Measurements from ENCODE around the gene PEX7. TPM values are rescaled to one million over a fixed set of nuclear protein-coding genes. Genes with fewer than 3 reads are reported as not detected.

The PEX7 gene
- total RNA-seq, 4 donors from 2014 or later = 3.4 to 11.0 (median 7.0) TPM; not detected in 1

DNA sequence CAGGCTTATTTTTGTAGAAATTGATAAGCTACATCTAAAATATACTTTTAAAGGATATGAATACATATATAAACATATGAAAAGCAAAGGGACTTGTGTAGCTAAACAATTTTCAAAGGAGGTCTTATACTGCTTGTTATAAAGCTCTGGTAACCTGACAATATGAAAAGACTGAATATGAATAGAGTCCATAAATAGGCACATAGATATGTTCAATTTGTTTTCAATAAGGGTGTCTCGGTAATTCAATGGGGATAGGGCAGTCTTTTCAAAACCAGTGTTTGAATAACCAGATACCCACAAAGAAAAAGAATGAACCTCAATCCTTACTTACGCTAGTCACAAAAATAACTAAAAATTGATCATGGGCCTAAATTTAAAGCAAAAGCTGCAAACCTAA, 20.8 kb upstream of the PEX7 start:
- H3K27me3 ChIP-seq = no peaks in the 10 kb centered on the region
- H3K4me1 ChIP-seq = no peaks in the 10 kb centered on the region
- DNase-seq = no peak
- in situ Hi-C loops (cut with MboI; ENCODE audit: low pct_ligation_motif_present in 1 of 4, low pct_unique_long_range_greater_than_20kb in 1 of 4, low sequenced_read_pairs in 3 of 4) (no loop called here), intact Hi-C loops (cut with DNase I; ENCODE audit: low total_unique reads) (no loop called here)
- TF ChIP-seq, protein P1, sequence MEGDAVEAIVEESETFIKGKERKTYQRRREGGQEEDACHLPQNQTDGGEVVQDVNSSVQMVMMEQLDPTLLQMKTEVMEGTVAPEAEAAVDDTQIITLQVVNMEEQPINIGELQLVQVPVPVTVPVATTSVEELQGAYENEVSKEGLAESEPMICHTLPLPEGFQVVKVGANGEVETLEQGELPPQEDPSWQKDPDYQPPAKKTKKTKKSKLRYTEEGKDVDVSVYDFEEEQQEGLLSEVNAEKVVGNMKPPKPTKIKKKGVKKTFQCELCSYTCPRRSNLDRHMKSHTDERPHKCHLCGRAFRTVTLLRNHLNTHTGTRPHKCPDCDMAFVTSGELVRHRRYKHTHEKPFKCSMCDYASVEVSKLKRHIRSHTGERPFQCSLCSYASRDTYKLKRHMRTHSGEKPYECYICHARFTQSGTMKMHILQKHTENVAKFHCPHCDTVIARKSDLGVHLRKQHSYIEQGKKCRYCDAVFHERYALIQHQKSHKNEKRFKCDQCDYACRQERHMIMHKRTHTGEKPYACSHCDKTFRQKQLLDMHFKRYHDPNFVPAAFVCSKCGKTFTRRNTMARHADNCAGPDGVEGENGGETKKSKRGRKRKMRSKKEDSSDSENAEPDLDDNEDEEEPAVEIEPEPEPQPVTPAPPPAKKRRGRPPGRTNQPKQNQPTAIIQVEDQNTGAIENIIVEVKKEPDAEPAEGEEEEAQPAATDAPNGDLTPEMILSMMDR (IDR thresholded peaks at IDR 0.05) = no peak
- no peaks in the 10 kb centered on the region for H3K9me3 ChIP-seq
- H3K4me3 ChIP-seq = no peak overlapping the region
- 96 to 98% methylated on average over 2 of the region's 2 CpGs for WGBS, 2 donors (ENCODE audit: low coverage in 1 of 2)
- H3K36me3 ChIP-seq = no peaks in the 10 kb centered on the region
- no peak overlapping the region for H3K27ac ChIP-seq

DNA sequence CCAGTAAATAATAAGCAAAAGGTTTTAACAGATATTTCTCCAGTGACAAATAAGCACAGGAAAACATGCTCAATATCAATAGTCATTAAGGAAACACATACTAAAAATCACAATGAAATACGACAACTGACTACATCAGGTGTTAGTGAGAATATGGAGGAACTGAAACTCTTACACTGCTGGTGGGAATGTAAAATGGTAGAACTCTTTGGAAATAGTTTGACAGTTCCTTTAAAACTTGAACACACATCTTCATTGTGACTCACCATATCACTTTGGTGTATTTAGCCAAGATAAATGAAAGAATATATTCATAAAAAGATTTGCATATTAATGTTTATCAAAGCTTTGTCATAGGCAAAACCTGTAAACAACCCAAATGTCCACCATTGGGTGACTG, 18.8 kb upstream of the PEX7 start:
- TF ChIP-seq POLR2A (IDR thresholded peaks at IDR 0.05) (no peak), POLR2AphosphoS5 (IDR thresholded peaks at IDR 0.05) (no peak), EP300 (IDR thresholded peaks at IDR 0.05; ENCODE audit: low read depth) (no peak)
- TF ChIP-seq, protein P1 (IDR thresholded peaks at IDR 0.05) = no peak
- 80 to 82% methylated on average over 1 of the region's 1 CpG for WGBS, 2 donors (ENCODE audit: low coverage in 1 of 2)
- Histone ChIP-seq H3K27me3 (no peaks in the 10 kb centered on the region), H3K36me3 (no peaks in the 10 kb centered on the region), H3K4me3 (no peak overlapping the region), H3K9me3 (no peaks in the 10 kb centered on the region), H3K4me1 (no peaks in the 10 kb centered on the region), H3K27ac (no peak overlapping the region)
- in situ Hi-C loops (cut with MboI; ENCODE audit: low pct_ligation_motif_present in 1 of 4, low pct_unique_long_range_greater_than_20kb in 1 of 4, low sequenced_read_pairs in 3 of 4) = no loop called here
- intact Hi-C loops (cut with DNase I; ENCODE audit: low total_unique reads) = no loop called here
- no peak for DNase-seq

DNA sequence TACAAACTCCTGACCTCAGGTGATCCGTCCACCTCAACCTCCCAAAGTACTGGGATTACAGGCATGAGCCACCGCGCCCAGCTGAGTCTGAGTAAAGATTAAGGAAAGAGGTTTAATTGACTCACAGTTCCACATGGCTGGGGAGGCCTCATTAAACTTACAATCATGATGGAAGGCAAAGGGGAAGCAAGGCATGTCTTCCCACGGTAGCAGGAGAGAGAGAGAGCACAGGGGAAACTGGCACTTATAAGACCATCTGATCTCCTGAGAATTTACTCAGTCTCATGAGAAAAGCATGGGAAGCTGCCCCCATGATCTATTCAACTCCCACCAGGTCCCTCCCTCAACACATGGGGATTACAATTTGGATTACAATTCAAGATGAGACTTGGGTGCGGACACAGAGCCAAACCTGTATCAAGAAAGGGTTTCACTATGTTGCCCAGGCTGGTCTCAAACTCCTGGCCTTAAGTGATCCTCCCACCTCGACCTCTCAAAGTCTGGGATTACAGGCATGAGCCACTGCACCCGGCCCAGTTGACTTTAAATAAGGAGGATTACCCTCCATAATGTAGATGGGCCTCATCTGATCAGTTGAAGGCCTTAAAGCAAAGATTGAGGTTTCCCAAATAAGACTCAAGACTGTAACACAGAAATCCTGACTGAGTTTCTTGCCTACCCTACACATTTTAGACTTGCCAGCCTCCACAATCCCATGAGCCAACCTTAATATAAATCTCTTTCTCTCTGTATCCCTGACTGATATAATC, 13.1 kb upstream of the PEX7 start:
- TF ChIP-seq, protein P1 (IDR thresholded peaks at IDR 0.05) = no peak
- TF ChIP-seq POLR2A (IDR thresholded peaks at IDR 0.05) (no peak), EP300 (IDR thresholded peaks at IDR 0.05; ENCODE audit: low read depth) (no peak), POLR2AphosphoS5 (IDR thresholded peaks at IDR 0.05) (no peak)
- Histone ChIP-seq H3K27me3 (no peaks in the 10 kb centered on the region), H3K4me3 (no peak overlapping the region), H3K27ac (no peak overlapping the region), H3K36me3 (no peaks in the 10 kb centered on the region), H3K9me3 (no peaks in the 10 kb centered on the region), H3K4me1 (no peaks in the 10 kb centered on the region)
- in situ Hi-C loops (cut with MboI; ENCODE audit: low pct_ligation_motif_present in 1 of 4, low pct_unique_long_range_greater_than_20kb in 1 of 4, low sequenced_read_pairs in 3 of 4) = no loop called here
- DNase-seq = no peak
- intact Hi-C loops (cut with DNase I; ENCODE audit: low total_unique reads) = no loop called here
- WGBS, 2 donors (ENCODE audit: low coverage in 1 of 2) = 87% methylated on average over 7 of the region's 7 CpGs; no CpG with 5 or more reads in 1 of the 2 donors

DNA sequence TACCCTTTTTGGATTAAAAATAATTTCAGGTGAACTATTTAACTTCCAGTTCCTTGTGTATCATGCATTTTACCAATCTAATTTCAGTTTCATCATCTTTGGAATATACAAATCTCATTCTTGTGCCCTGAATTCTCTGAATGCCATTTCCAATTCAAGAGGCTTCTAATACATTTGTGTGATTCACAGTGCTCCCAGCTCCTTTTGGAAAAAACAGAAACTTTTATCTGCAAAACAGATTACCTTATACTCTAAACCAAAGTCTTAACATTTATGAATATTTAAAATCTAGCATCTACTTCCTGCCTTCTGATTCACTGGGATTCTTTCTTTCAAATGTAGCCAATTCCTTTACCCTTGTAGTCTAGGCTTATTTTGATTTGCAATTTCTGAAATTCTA, 11.1 kb upstream of the PEX7 start:
- no peaks in the 10 kb centered on the region for H3K9me3 ChIP-seq
- no peaks in the 10 kb centered on the region for H3K4me1 ChIP-seq
- intact Hi-C loops (cut with DNase I; ENCODE audit: low total_unique reads) (no loop called here), in situ Hi-C loops (cut with MboI; ENCODE audit: low pct_ligation_motif_present in 1 of 4, low pct_unique_long_range_greater_than_20kb in 1 of 4, low sequenced_read_pairs in 3 of 4) (no loop called here)
- H3K27me3 ChIP-seq = no peaks in the 10 kb centered on the region
- no peak overlapping the region for H3K27ac ChIP-seq
- TF ChIP-seq POLR2AphosphoS5 (IDR thresholded peaks at IDR 0.05) (no peak), EP300 (IDR thresholded peaks at IDR 0.05; ENCODE audit: low read depth) (no peak), POLR2A (IDR thresholded peaks at IDR 0.05) (no peak)
- TF ChIP-seq, protein P1 (IDR thresholded peaks at IDR 0.05) = no peak
- H3K4me3 ChIP-seq = no peak overlapping the region
- H3K36me3 ChIP-seq = no peaks in the 10 kb centered on the region
- no peak for DNase-seq

Data from transverse colon (tissue), 4 donors.